PFSK-1 (cell line): ENCODE results near the gene TUT1.

Experiments used
- FOXP2 ChIP-seq: optimal IDR thresholded peaks from 2 replicates; pipeline ENCODE3; 2011; ENCODE audit warnings: borderline replicate concordance, control low read depth, inconsistent platforms; ENCODE audit not compliant: insufficient read depth; ENCODE audit errors: extremely low read length, extremely low read depth
- POLR2AphosphoS5 ChIP-seq: IDR thresholded peaks from 2 replicates; pipeline ENCODE4 v1.6.1; 2012; ENCODE audit warnings: low read depth, mild to moderate bottlenecking, control low read depth, low read length, moderate library complexity
- SIN3A ChIP-seq: IDR thresholded peaks from 2 replicates; pipeline ENCODE4 v1.6.1; 2012; ENCODE audit warnings: mild to moderate bottlenecking, low read length, moderate library complexity, borderline replicate concordance; ENCODE audit not compliant: insufficient read depth
- TAF1 ChIP-seq: IDR thresholded peaks from 2 replicates; pipeline ENCODE4 v1.6.1; 2012; ENCODE audit warnings: low read length, control low read depth, borderline replicate concordance; ENCODE audit not compliant: insufficient read depth
- TF ChIP-seq, protein P1 (sequence below), 2 experiments: IDR thresholded peaks; 2 replicates each; pipeline versions ENCODE4 v1.6.1 to v1.8.0; 2011 to 2012; ENCODE audit warnings: low read depth in 2 of 2, low read length in 2 of 2, control low read depth in 1 of 2, inconsistent platforms in 1 of 2, mild to moderate bottlenecking in 1 of 2, moderate library complexity in 1 of 2; ENCODE audit not compliant: insufficient read depth in 1 of 2

The TUT1 gene

GRCh38 chr11:62554387-62555167 is 36.7 kb downstream of the TUT1 start:
- TF ChIP-seq SIN3A (no peak), POLR2AphosphoS5 (no peak), TAF1 (no peak), FOXP2 (no peak)
- TF ChIP-seq, protein P1, sequence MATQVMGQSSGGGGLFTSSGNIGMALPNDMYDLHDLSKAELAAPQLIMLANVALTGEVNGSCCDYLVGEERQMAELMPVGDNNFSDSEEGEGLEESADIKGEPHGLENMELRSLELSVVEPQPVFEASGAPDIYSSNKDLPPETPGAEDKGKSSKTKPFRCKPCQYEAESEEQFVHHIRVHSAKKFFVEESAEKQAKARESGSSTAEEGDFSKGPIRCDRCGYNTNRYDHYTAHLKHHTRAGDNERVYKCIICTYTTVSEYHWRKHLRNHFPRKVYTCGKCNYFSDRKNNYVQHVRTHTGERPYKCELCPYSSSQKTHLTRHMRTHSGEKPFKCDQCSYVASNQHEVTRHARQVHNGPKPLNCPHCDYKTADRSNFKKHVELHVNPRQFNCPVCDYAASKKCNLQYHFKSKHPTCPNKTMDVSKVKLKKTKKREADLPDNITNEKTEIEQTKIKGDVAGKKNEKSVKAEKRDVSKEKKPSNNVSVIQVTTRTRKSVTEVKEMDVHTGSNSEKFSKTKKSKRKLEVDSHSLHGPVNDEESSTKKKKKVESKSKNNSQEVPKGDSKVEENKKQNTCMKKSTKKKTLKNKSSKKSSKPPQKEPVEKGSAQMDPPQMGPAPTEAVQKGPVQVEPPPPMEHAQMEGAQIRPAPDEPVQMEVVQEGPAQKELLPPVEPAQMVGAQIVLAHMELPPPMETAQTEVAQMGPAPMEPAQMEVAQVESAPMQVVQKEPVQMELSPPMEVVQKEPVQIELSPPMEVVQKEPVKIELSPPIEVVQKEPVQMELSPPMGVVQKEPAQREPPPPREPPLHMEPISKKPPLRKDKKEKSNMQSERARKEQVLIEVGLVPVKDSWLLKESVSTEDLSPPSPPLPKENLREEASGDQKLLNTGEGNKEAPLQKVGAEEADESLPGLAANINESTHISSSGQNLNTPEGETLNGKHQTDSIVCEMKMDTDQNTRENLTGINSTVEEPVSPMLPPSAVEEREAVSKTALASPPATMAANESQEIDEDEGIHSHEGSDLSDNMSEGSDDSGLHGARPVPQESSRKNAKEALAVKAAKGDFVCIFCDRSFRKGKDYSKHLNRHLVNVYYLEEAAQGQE (IDR thresholded peaks at IDR 0.05; ENCODE audit: insufficient read depth in 1 of 2, low read depth in 2 of 2, low read length in 2 of 2): no peak

DNA sequence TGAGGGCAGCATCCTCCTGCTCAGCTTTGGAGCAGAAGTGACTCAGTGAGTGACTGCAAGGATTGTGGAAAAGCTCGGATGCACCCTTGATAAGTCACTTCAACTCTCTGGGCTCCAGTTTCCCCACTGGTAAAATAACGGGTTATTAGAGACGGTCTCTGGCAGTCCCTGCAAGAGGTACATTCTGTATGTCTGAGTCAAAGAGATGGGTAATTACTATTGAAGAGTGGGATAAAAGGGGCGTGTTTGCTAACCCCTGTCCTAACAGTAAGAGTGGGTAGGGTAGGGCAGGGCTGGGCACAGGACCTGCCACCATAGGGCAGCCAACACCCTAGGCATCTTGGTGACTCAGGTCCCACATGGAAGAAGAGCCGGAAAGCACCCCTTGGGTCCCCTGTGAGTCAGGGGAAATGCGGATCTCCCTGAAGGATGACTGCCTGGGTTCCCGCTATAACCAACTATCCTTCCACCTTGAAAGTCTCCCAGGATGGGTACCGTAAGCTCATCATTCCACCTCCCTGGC is 37.4 kb downstream of the TUT1 start:
- TF ChIP-seq, protein P1 (IDR thresholded peaks at IDR 0.05; ENCODE audit: insufficient read depth in 1 of 2, low read depth in 2 of 2, low read length in 2 of 2): no peak
- TF ChIP-seq POLR2AphosphoS5: no peak

- TF ChIP-seq TAF1 (no peak), FOXP2 (peak; percentile 95), POLR2AphosphoS5 (peak; percentile 74; the same call in 1 of the 2 replicates)
These were observed 38.1 kb downstream of the TUT1 start for GRCh38 chr11:62553080-62553838.

DNA sequence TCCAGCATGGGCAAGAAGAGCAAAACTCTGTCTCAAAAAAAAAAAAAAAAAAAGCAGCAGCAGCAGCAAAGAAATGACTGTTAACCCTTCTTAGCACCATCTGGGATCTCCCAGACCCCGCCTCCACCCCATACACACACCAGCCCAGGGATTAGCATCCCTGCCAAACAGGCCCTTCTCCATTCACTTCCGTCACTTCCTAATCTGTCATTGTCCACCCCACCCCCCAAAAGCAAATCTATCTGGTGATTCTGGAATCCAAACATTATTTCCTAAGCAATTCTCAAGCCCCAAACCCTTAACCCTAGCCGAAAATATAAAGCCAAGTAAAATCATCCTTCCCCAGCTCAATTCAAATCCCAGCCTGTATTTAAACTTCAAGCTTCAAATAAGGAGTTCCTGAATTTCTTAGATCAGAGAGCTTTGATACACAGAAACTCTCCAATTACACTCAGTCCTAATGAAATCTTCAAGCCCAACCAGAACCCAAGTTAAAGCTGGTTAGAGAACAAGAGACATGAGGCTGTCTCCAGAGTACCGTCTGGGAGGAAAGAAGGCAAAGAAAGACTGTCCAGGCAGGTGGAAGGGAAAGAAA is 38.7 kb downstream of the TUT1 start:
- TF ChIP-seq, protein P1 (IDR thresholded peaks at IDR 0.05; ENCODE audit: insufficient read depth in 1 of 2, low read depth in 2 of 2, low read length in 2 of 2): no peak
- no peak for TF ChIP-seq FOXP2
- TF ChIP-seq SIN3A: no peak
- TF ChIP-seq TAF1: no peak
- TF ChIP-seq POLR2AphosphoS5: no peak

DNA sequence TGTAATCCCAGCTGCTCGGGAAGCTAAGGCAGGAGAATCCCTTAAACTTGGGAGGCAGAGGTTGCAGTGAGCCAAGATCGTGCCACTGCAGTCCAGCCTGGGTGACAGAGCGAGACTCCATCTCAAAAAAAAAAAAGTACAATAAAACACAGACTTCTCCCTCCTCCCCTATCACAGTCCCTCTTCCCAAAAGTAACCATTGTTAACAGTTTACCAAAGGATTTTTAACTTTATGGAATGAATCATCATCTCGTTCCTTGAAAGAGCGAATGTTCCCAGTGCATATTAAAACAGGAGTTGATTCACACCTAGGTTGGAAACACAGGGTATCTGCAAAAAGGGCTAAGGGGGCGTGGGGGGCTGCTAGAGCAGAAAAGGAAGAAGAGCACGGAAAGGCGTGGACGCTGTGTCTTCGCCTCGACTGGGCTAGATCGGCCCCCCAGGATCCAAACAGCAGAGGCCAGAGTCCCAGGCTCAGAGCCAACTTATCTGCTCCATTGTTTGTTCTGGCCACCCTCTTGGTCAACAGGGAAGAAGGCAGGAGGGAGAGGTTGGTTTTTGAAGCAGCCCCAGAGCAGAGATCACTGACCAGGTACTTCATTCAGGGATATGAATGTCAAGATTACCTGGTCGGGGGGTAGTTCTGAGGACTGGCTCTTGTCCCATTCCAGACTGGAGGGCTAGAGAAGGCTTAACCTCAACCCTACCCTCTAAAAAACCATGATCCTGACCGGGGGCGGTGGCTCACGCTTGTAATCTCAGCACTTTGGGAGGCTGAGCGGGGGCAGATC is 42.6 kb downstream of the TUT1 start:
- TF ChIP-seq SIN3A (no peak), POLR2AphosphoS5 (no peak), TAF1 (no peak), FOXP2 (no peak)
- TF ChIP-seq, protein P1 (IDR thresholded peaks at IDR 0.05; ENCODE audit: insufficient read depth in 1 of 2, low read depth in 2 of 2, low read length in 2 of 2): no peak
